Esophagus squamous epithelium (tissue), 5 donors: ENCODE data around the gene ATXN7L2. TPM values are rescaled to one million over a fixed set of nuclear protein-coding genes. Genes with fewer than 3 reads are reported as not detected.

Experiments used
- DNase-seq: peaks from one replicate; lab custom pipeline; 2025; lab: John Stamatoyannopoulos, UW
- H3K27ac ChIP-seq, 4 donors: fragments of 200-600 bp; sonication (generic); one replicate each; pipeline ENCODE4 v1.5.1; 2016 to 2019; ENCODE audit warnings: mild to moderate bottlenecking in 1 of 4
- H3K27me3 ChIP-seq, 4 donors: fragments of 200-600 bp; sonication (generic); 1 replicate in 3 of 4; 2 replicates in 1 of 4; pipeline versions ENCODE4 v1.5.1 to v1.6.0; 2017 to 2021; ENCODE audit warnings: antibody characterized with exemption in 1 of 4
- H3K36me3 ChIP-seq, 3 donors: fragments of 200-600 bp; sonication (generic); one replicate each; pipeline ENCODE4 v1.5.1; 2016 to 2019
- H3K4me1 ChIP-seq, 3 donors: fragments of 200-600 bp; sonication (generic); one replicate each; pipeline ENCODE4 v1.5.1; 2017 to 2019
- H3K4me3 ChIP-seq, 4 donors: fragments of 200-600 bp; sonication (generic); 1 replicate in 3 of 4; 2 replicates in 1 of 4; pipeline ENCODE4 v1.5.1; 2016 to 2019; ENCODE audit warnings: mild to moderate bottlenecking in 2 of 4, moderate library complexity in 1 of 4
- H3K9me3 ChIP-seq, 3 donors: fragments of 200-600 bp; sonication (generic); one replicate each; pipeline ENCODE4 v1.5.1; 2016 to 2019
- CTCF ChIP-seq, 6 experiments: fragments of 450-650 bp in 4 of 6; fragments of 200-600 bp in 2 of 6; sonication (generic) in 2 of 6; IDR thresholded peaks; one replicate each; pipeline ENCODE4 v1.5.1; 2016 to 2019; ENCODE audit warnings: antibody characterized with exemption in 6 of 6, mild to moderate bottlenecking in 4 of 6, moderate library complexity in 4 of 6
- POLR2A ChIP-seq, 4 donors: fragments of 450-650 bp; IDR thresholded peaks; one replicate each; pipeline ENCODE4 v1.6.1; 2017; ENCODE audit warnings: antibody characterized with exemption in 4 of 4, mild to moderate bottlenecking in 4 of 4, moderate library complexity in 3 of 4
- WGBS, 2 donors: methylation state at CpG; one replicate each; pipeline ENCODE4 v1.1.5; 2018; 5-methylcytosine and 5-hydroxymethylcytosine counted together
- intact Hi-C: fragments of 100-400 bp; cut with DNase I; formaldehyde crosslinking; loops from one replicate; pipeline ENCODE4 v1.15.0; 2022
- total RNA-seq, 4 donors: library from RNA; depleted of rRNA; stranded (reverse); fragments of >200 nt; gene quantifications; one replicate each; pipeline ENCODE4 v1.1.0, GENCODE V29; 2016
- donor health status: DM: yes; HTN: yes; CAD: no.

The ATXN7L2 gene
- total RNA-seq, 4 donors from 2014 or later, result 2.1 to 5.9 (median 3.8) TPM

GRCh38 chr1:109492779-109493178 is 9.1 kb downstream of the ATXN7L2 start:
- H3K27me3 ChIP-seq, result no peaks in the 10 kb centered on the region
- 63 to 69% methylated on average over 4 of the region's 4 CpGs for WGBS, 2 donors
- DNase-seq, result no peak
- intact Hi-C loops, result loop anchor here (5.0 kb wide), 1 partner anchor 40 kb away; no protein-coding TSS in a partner anchor
- TF ChIP-seq CTCF (IDR thresholded peaks at IDR 0.05) (no peak), POLR2A (IDR thresholded peaks at IDR 0.05) (no peak)
- H3K36me3 ChIP-seq, result peaks cover 0 to 60% (median 5%) of the 10 kb centered on the region in 3 donors
- peaks cover 14 to 42% (median 14%) of the 10 kb centered on the region in 3 donors for H3K4me1 ChIP-seq
- H3K27ac ChIP-seq, result no peak overlapping the region
- H3K4me3 ChIP-seq, result no peak overlapping the region
- no peaks in the 10 kb centered on the region for H3K9me3 ChIP-seq

GRCh38 chr1:109493227-109493626 is 9.5 kb downstream of the ATXN7L2 start:
- Histone ChIP-seq H3K4me3 (peak overlapping the region in 2 of 4 donors; percentile 88 to 99), H3K4me1 (peaks cover 14 to 47% (median 18%) of the 10 kb centered on the region in 3 donors), H3K27me3 (no peaks in the 10 kb centered on the region), H3K27ac (peak overlapping the region; percentile 20 to 94 (median 88)), H3K36me3 (peaks cover 0 to 60% (median 5%) of the 10 kb centered on the region in 3 donors), H3K9me3 (no peaks in the 10 kb centered on the region)
- TF ChIP-seq POLR2A (IDR thresholded peaks at IDR 0.05), result no peak
- no peak for TF ChIP-seq CTCF (IDR thresholded peaks at IDR 0.05)
- intact Hi-C loops, result loop anchor here (5.0 kb wide), 1 partner anchor 39 kb away; no protein-coding TSS in a partner anchor
- no peak for DNase-seq
- WGBS, 2 donors, result 38 to 63% methylated on average over 4 of the region's 4 CpGs

- DNase-seq, result peak; percentile 29
- no peaks in the 10 kb centered on the region for H3K9me3 ChIP-seq
- intact Hi-C loops, result loop anchor here (5.0 kb wide), 1 partner anchor 38 kb away; no protein-coding TSS in a partner anchor
- TF ChIP-seq CTCF (IDR thresholded peaks at IDR 0.05) (peak; percentile 88 to 99 (median 96)), POLR2A (IDR thresholded peaks at IDR 0.05) (peak in 2 of 4 donors; percentile 51 to 64)
- H3K27me3 ChIP-seq, result no peaks in the 10 kb centered on the region
- H3K27ac ChIP-seq, result peak within 1 kb of the TSS; percentile 83 to 94 (median 88)
- WGBS, 2 donors, result 0% methylated on average over 4 to 10 of the region's 44 CpGs
- peaks cover 21 to 54% (median 26%) of the 10 kb centered on the region in 3 donors for H3K4me1 ChIP-seq
- H3K4me3 ChIP-seq, result peak within 1 kb of the TSS; percentile 81 to 99 (median 88)
- H3K36me3 ChIP-seq, result peaks cover 0 to 55% (median 5%) of the 10 kb centered on the region in 3 donors
These were observed 10.3 kb downstream of the ATXN7L2 start, which contains the start of gene CYB561D1 for GRCh38 chr1:109493805-109494539. Gene CYB561D1, plus strand, starts transcription at chr1:109494094. Its CDS starts 46 bp downstream, at chr1:109494140.

GRCh38 chr1:109495738-109496137 is 12.0 kb downstream of the ATXN7L2 start:
- TF ChIP-seq CTCF (IDR thresholded peaks at IDR 0.05) (no peak), POLR2A (IDR thresholded peaks at IDR 0.05) (no peak)
- no peaks in the 10 kb centered on the region for H3K9me3 ChIP-seq
- peaks cover 0 to 51% (median 5%) of the 10 kb centered on the region in 3 donors for H3K36me3 ChIP-seq
- intact Hi-C loops, result no loop called here
- H3K27ac ChIP-seq, result no peak overlapping the region
- H3K4me3 ChIP-seq, result no peak overlapping the region
- no peaks in the 10 kb centered on the region for H3K27me3 ChIP-seq
- peaks cover 33 to 70% (median 36%) of the 10 kb centered on the region in 3 donors for H3K4me1 ChIP-seq
- WGBS, 2 donors, result 93 to 100% methylated on average over 1 to 5 of the region's 7 CpGs
- no peak for DNase-seq
